WTC11 (cell line): Measurements from ENCODE around the gene PLXNC1. TPM values are rescaled to one million over a fixed set of nuclear protein-coding genes. Genes with fewer than 3 reads are reported as not detected.

Experiments
- ATAC-seq: fragments of 200-7000 bp; cut with Tn5 transposase; 2 replicates; pipeline ENCODE4 v1.10.0; 2021; ENCODE audit warnings: mild to moderate bottlenecking, moderate library complexity
- CTCF ChIA-PET: fragments of 300-600 bp; sonication (Branson Sonifier 250); formaldehyde crosslinking; loops from one replicate; lab custom pipeline; 2021; ENCODE audit warnings: antibody characterized with exemption; lab: Charles Lee
- POLR2A ChIA-PET: fragments of 350-600 bp; sonication (Branson Sonifier 250); formaldehyde crosslinking; loops from one replicate; lab custom pipeline; 2021; ENCODE audit warnings: antibody characterized with exemption; lab: Charles Lee
- DNase-seq: peaks from one replicate; pipeline ENCODE4 v3.0.0; 2021; ENCODE audit warnings: low spot score
- H3K27ac Mint-ChIP-seq: 2 replicates; pipeline ENCODE4 v1.8.0; 2021; ENCODE audit warnings: mixed read lengths
- H3K27me3 Mint-ChIP-seq: 2 replicates; pipeline ENCODE4 v1.8.0; 2021; ENCODE audit warnings: low read depth, mild to moderate bottlenecking, moderate library complexity, mixed read lengths
- H3K36me3 Mint-ChIP-seq: 2 replicates; pipeline ENCODE4 v1.8.0; 2021; ENCODE audit warnings: mixed read lengths
- H3K4me1 Mint-ChIP-seq: 2 replicates; pipeline ENCODE4 v1.8.0; 2022; ENCODE audit warnings: mixed read lengths
- H3K4me3 Mint-ChIP-seq: 2 replicates; pipeline ENCODE4 v1.8.0; 2021; ENCODE audit warnings: mild to moderate bottlenecking, moderate library complexity, mixed read lengths
- H3K9me3 Mint-ChIP-seq: 2 replicates; pipeline ENCODE4 v1.8.0; 2021; ENCODE audit warnings: mixed read lengths
- EMX1 ChIP-seq: fragments of 250-450 bp; sonication (Bioruptor Pico); IDR thresholded peaks from 2 replicates; pipeline ENCODE4 v1.8.0; 2021; ENCODE audit warnings: mild to moderate bottlenecking
- ESRRA ChIP-seq: sonication (generic); formaldehyde crosslinking; IDR thresholded peaks from 2 replicates; pipeline ENCODE4 v1.8.1; 2022; ENCODE audit warnings: mild to moderate bottlenecking, missing genetic modification reagents, borderline replicate concordance
- FOXP1 ChIP-seq: sonication (generic); formaldehyde crosslinking; IDR thresholded peaks from 2 replicates; pipeline ENCODE4 v1.8.0; 2022; ENCODE audit warnings: missing genetic modification reagents, mild to moderate bottlenecking, moderate library complexity, borderline replicate concordance
- FOXP4 ChIP-seq: sonication (generic); formaldehyde crosslinking; IDR thresholded peaks from 2 replicates; pipeline ENCODE4 v1.8.0; 2022; ENCODE audit warnings: mild to moderate bottlenecking, missing genetic modification reagents
- GTF2I ChIP-seq: fragments of 250-450 bp; sonication (Bioruptor Pico); conservative IDR thresholded peaks from 2 replicates; pipeline ENCODE4 v1.4.0; 2021; ENCODE audit warnings: mild to moderate bottlenecking
- MYBL2 ChIP-seq: sonication (generic); formaldehyde crosslinking; IDR thresholded peaks from 2 replicates; pipeline ENCODE4 v1.8.1; 2023; ENCODE audit warnings: mild to moderate bottlenecking, moderate library complexity, missing genetic modification reagents
- NR3C1 ChIP-seq: sonication (generic); formaldehyde crosslinking; conservative IDR thresholded peaks from 2 replicates; pipeline ENCODE4 v1.8.1; 2023; ENCODE audit warnings: low read depth, mild to moderate bottlenecking, missing genetic modification reagents
- OVOL2 ChIP-seq: fragments of 250-450 bp; sonication (Bioruptor Pico); IDR thresholded peaks from 2 replicates; pipeline ENCODE4 v1.9.0; 2021; ENCODE audit warnings: mild to moderate bottlenecking, borderline replicate concordance
- RELA ChIP-seq: sonication (generic); formaldehyde crosslinking; IDR thresholded peaks from 2 replicates; pipeline ENCODE4 v1.8.1; 2022; ENCODE audit warnings: missing genetic modification reagents, mild to moderate bottlenecking, borderline replicate concordance
- RORB ChIP-seq: fragments of 250-450 bp; sonication (Bioruptor Pico); IDR thresholded peaks from 2 replicates; pipeline ENCODE4 v1.9.0; 2021; ENCODE audit warnings: mild to moderate bottlenecking
- SMAD4 ChIP-seq: sonication (generic); formaldehyde crosslinking; IDR thresholded peaks from 2 replicates; pipeline ENCODE4 v1.8.0; 2022; ENCODE audit warnings: mild to moderate bottlenecking, missing genetic modification reagents
- STAT6 ChIP-seq: sonication (generic); formaldehyde crosslinking; conservative IDR thresholded peaks from 2 replicates; pipeline ENCODE4 v1.8.1; 2023; ENCODE audit warnings: mild to moderate bottlenecking, low read depth, missing genetic modification reagents, moderate library complexity
- ZNF512 ChIP-seq: sonication (generic); formaldehyde crosslinking; IDR thresholded peaks from 2 replicates; pipeline ENCODE4 v1.8.1; 2022; ENCODE audit warnings: missing genetic modification reagents, borderline replicate concordance
- total RNA-seq: library from RNA; stranded (reverse); gene quantifications from 3 replicates; pipeline ENCODE4 v1.2.3, GENCODE V29; 2021
- TF ChIP-seq, protein P1 (sequence below): fragments of 250-450 bp; sonication (Bioruptor Pico); IDR thresholded peaks from 2 replicates; pipeline ENCODE4 v1.9.0; 2021; ENCODE audit warnings: mild to moderate bottlenecking, borderline replicate concordance
- TF ChIP-seq, protein P2 (sequence below): sonication (generic); formaldehyde crosslinking; IDR thresholded peaks from 2 replicates; pipeline ENCODE4 v1.8.0; 2022; ENCODE audit warnings: mild to moderate bottlenecking, missing genetic modification reagents
- TF ChIP-seq, protein P3 (sequence below): sonication (generic); formaldehyde crosslinking; IDR thresholded peaks from 2 replicates; pipeline ENCODE4 v1.8.1; 2022; ENCODE audit warnings: mild to moderate bottlenecking, missing genetic modification reagents, moderate library complexity, borderline replicate concordance

PLXNC1 gene
- total RNA-seq, 1 experiment from 2014 or later, result 3.1 TPM

DNA sequence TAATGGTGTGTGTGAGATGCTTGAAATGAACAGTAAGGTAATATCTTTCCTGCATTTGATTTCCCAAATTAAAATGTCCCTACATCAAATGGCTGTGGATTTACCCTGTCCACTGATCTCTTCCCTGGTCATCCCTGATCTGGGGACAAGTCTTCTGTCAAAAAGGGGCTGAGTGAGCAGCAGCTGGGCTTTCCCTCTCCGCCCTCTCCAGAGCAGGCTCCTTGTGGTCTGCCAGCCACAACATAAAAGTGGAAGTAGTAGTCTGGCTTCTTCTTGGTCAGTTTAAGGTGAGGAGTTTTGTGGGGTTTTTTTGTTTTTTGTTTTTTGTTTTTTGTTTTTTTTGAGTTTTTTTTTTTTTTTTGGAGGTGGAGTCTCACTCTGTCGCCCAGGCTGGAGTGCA, 25.2 kb upstream of the PLXNC1 start:
- H3K9me3 Mint-ChIP-seq, result no peaks in the 10 kb centered on the region
- H3K27me3 Mint-ChIP-seq, result no peaks in the 10 kb centered on the region; the same call in 1 of the 2 replicates
- POLR2A ChIA-PET, result no interaction called here
- no peak for ATAC-seq
- CTCF ChIA-PET, result interaction anchor here (0.7 to 3.0 kb wide), 4 partner anchors 12 to 192 kb away, joined by 3 to 17 read pairs (median 4); no protein-coding TSS in a partner anchor
- TF ChIP-seq SMAD4 (CRISPR knock-in tag), result no peak
- TF ChIP-seq RORB (CRISPR knock-in tag), result no peak
- no peak for TF ChIP-seq ZNF512 (CRISPR knock-in tag)
- no peak for TF ChIP-seq ESRRA (CRISPR knock-in tag)
- TF ChIP-seq, protein P1, sequence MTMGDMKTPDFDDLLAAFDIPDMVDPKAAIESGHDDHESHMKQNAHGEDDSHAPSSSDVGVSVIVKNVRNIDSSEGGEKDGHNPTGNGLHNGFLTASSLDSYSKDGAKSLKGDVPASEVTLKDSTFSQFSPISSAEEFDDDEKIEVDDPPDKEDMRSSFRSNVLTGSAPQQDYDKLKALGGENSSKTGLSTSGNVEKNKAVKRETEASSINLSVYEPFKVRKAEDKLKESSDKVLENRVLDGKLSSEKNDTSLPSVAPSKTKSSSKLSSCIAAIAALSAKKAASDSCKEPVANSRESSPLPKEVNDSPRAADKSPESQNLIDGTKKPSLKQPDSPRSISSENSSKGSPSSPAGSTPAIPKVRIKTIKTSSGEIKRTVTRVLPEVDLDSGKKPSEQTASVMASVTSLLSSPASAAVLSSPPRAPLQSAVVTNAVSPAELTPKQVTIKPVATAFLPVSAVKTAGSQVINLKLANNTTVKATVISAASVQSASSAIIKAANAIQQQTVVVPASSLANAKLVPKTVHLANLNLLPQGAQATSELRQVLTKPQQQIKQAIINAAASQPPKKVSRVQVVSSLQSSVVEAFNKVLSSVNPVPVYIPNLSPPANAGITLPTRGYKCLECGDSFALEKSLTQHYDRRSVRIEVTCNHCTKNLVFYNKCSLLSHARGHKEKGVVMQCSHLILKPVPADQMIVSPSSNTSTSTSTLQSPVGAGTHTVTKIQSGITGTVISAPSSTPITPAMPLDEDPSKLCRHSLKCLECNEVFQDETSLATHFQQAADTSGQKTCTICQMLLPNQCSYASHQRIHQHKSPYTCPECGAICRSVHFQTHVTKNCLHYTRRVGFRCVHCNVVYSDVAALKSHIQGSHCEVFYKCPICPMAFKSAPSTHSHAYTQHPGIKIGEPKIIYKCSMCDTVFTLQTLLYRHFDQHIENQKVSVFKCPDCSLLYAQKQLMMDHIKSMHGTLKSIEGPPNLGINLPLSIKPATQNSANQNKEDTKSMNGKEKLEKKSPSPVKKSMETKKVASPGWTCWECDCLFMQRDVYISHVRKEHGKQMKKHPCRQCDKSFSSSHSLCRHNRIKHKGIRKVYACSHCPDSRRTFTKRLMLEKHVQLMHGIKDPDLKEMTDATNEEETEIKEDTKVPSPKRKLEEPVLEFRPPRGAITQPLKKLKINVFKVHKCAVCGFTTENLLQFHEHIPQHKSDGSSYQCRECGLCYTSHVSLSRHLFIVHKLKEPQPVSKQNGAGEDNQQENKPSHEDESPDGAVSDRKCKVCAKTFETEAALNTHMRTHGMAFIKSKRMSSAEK (CRISPR knock-in tag), result no peak
- TF ChIP-seq, protein P2, sequence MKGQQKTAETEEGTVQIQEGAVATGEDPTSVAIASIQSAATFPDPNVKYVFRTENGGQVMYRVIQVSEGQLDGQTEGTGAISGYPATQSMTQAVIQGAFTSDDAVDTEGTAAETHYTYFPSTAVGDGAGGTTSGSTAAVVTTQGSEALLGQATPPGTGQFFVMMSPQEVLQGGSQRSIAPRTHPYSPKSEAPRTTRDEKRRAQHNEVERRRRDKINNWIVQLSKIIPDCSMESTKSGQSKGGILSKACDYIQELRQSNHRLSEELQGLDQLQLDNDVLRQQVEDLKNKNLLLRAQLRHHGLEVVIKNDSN (CRISPR knock-in tag), result no peak
- TF ChIP-seq MYBL2 (CRISPR knock-in tag), result no peak
- no peak for TF ChIP-seq RELA (CRISPR knock-in tag)
- no peak for TF ChIP-seq NR3C1
- no peak for TF ChIP-seq FOXP4 (CRISPR knock-in tag)
- no peak for TF ChIP-seq STAT6
- TF ChIP-seq OVOL2 (CRISPR knock-in tag), result no peak
- no peak for TF ChIP-seq FOXP1
- TF ChIP-seq EMX1 (CRISPR knock-in tag), result no peak
- no peak for TF ChIP-seq GTF2I
- TF ChIP-seq, protein P3, sequence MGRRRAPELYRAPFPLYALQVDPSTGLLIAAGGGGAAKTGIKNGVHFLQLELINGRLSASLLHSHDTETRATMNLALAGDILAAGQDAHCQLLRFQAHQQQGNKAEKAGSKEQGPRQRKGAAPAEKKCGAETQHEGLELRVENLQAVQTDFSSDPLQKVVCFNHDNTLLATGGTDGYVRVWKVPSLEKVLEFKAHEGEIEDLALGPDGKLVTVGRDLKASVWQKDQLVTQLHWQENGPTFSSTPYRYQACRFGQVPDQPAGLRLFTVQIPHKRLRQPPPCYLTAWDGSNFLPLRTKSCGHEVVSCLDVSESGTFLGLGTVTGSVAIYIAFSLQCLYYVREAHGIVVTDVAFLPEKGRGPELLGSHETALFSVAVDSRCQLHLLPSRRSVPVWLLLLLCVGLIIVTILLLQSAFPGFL (CRISPR knock-in tag), result no peak
- TF ChIP-seq, all 79 proteins: peak for 0
- no peak overlapping the region for H3K4me3 Mint-ChIP-seq
- H3K4me1 Mint-ChIP-seq, result peaks cover 13% of the 10 kb centered on the region
- H3K27ac Mint-ChIP-seq, result no peak overlapping the region
- no peaks in the 10 kb centered on the region for H3K36me3 Mint-ChIP-seq
- DNase-seq, result no peak
